ENCODE data around the gene RERG.

- TF ChIP-seq POLR2A (IDR thresholded peaks at IDR 0.05; ENCODE audit: low read depth, low read length) = no peak
- TF ChIP-seq TAF1 (IDR thresholded peaks at IDR 0.05; ENCODE audit: low read depth, low read length) = no peak
- no peak for TF ChIP-seq POLR2AphosphoS5 (IDR thresholded peaks at IDR 0.05; ENCODE audit: low read depth, low read length)
- no peak for TF ChIP-seq SPI1 (IDR thresholded peaks at IDR 0.05; ENCODE audit: low read depth, low read length)
Observed at GRCh38 chr12:15230751-15231150, 9.5 kb upstream of the RERG start.
